IMR-90 (cell line): Measurements from ENCODE around the gene CCDC88C.

Experiments
- CEBPB ChIP-seq: IDR thresholded peaks from 2 replicates; pipeline ENCODE4 v1.6.1; 2012; ENCODE audit warnings: low read depth, low read length, improper control_type of control experiment
- CHD1 ChIP-seq: IDR thresholded peaks from 2 replicates; pipeline ENCODE4 v1.6.1; 2012; ENCODE audit warnings: low read depth, low read length, improper control_type of control experiment
- CTCF ChIP-seq: conservative IDR thresholded peaks from 2 replicates; pipeline ENCODE4 v1.5.1; 2012; ENCODE audit warnings: mild to moderate bottlenecking, low read depth, low read length, improper control_type of control experiment
- MAZ ChIP-seq: IDR thresholded peaks from 2 replicates; pipeline ENCODE4 v1.6.1; 2012; ENCODE audit warnings: low read depth, mild to moderate bottlenecking, low read length, improper control_type of control experiment, moderate library complexity, borderline replicate concordance
- NFE2L2 ChIP-seq: fragments of 150-350 bp; IDR thresholded peaks from 2 replicates; pipeline ENCODE4 v1.6.1; 2016; ENCODE audit warnings: low read depth, mild to moderate bottlenecking, low read length
- POLR2A ChIP-seq: IDR thresholded peaks from 2 replicates; pipeline ENCODE4 v1.6.1; 2012; ENCODE audit warnings: mild to moderate bottlenecking, low read depth, low read length
- RAD21 ChIP-seq: IDR thresholded peaks from 2 replicates; pipeline ENCODE4 v1.6.1; 2012; ENCODE audit warnings: low read length, improper control_type of control experiment
- RCOR1 ChIP-seq: IDR thresholded peaks from 2 replicates; pipeline ENCODE4 v1.6.1; 2012; ENCODE audit warnings: mild to moderate bottlenecking, low read length, improper control_type of control experiment; ENCODE audit not compliant: insufficient replicate concordance
- SMC3 ChIP-seq: fragments of 150-350 bp; IDR thresholded peaks from 2 replicates; pipeline ENCODE4 v1.6.1; 2016; ENCODE audit warnings: low read depth, mild to moderate bottlenecking, antibody characterized with exemption, low read length, moderate library complexity

- TF ChIP-seq NFE2L2 (no peak), CTCF (no peak), SMC3 (no peak), RAD21 (no peak), POLR2A (no peak), CHD1 (no peak), RCOR1 (no peak), CEBPB (no peak), MAZ (no peak)
These were observed 37.0 kb upstream of the CCDC88C start for GRCh38 chr14:91454580-91454979.
